H9 (cell line): ENCODE measurements around the gene CDH13. TPM values are rescaled to one million over a fixed set of nuclear protein-coding genes. Genes with fewer than 3 reads are reported as not detected.

Source experiments
- DNase-seq: peaks from one replicate; pipeline ENCODE4 v3.0.0-alpha.2; 2017
- H2AFZ ChIP-seq: one replicate; pipeline ENCODE4 v1.6.1; 2013; ENCODE audit warnings: mild to moderate bottlenecking, low read length, control low read depth, moderate library complexity
- H2AK5ac ChIP-seq: 2 replicates; pipeline ENCODE4 v1.6.1; 2013; ENCODE audit warnings: low read length, control low read depth, mixed read lengths; ENCODE audit not compliant: insufficient read length
- H2BK120ac ChIP-seq: one replicate; pipeline ENCODE4 v1.6.1; 2013; ENCODE audit warnings: low read depth, mild to moderate bottlenecking, low read length, control low read depth, inconsistent platforms; ENCODE audit not compliant: poor library complexity, severe bottlenecking
- H2BK12ac ChIP-seq: 2 replicates; pipeline ENCODE4 v1.6.1; 2013; ENCODE audit warnings: low read length, control low read depth, mixed read lengths, low read depth; ENCODE audit not compliant: insufficient read length
- H2BK15ac ChIP-seq: 2 replicates; pipeline ENCODE4 v1.6.1; 2013; ENCODE audit warnings: low read depth, low read length, control low read depth
- H2BK20ac ChIP-seq: one replicate; pipeline ENCODE4 v1.6.1; 2013; ENCODE audit warnings: low read depth, mild to moderate bottlenecking, low read length, control low read depth, inconsistent platforms; ENCODE audit not compliant: poor library complexity, severe bottlenecking
- H2BK5ac ChIP-seq: 2 replicates; pipeline ENCODE4 v1.6.1; 2013; ENCODE audit warnings: low read length, control low read depth, mixed read lengths; ENCODE audit not compliant: insufficient read length
- H3K14ac ChIP-seq: 2 replicates; pipeline ENCODE4 v1.6.1; 2013; ENCODE audit warnings: low read length, control low read depth; ENCODE audit not compliant: insufficient read depth
- H3K18ac ChIP-seq: 2 replicates; pipeline ENCODE4 v1.6.1; 2013; ENCODE audit warnings: low read depth, mild to moderate bottlenecking, mixed read lengths, low read length, control low read depth; ENCODE audit not compliant: insufficient read length
- H3K23ac ChIP-seq: 2 replicates; pipeline ENCODE4 v1.6.1; 2013; ENCODE audit warnings: low read length, control low read depth, mixed read lengths, low read depth; ENCODE audit not compliant: insufficient read length
- H3K23me2 ChIP-seq: 2 replicates; pipeline ENCODE4 v1.6.1; 2013; ENCODE audit warnings: low read depth, mild to moderate bottlenecking, mixed read lengths, low read length, control low read depth; ENCODE audit not compliant: insufficient read length, poor library complexity, severe bottlenecking
- H3K27ac ChIP-seq: 2 replicates; pipeline ENCODE4 v1.5.1; 2013; ENCODE audit warnings: low read length, control low read depth, mixed read lengths, low read depth; ENCODE audit not compliant: insufficient read length
- H3K27me3 ChIP-seq: 2 replicates; pipeline ENCODE4 v1.6.1; 2013; ENCODE audit warnings: low read length, control low read depth, inconsistent platforms; ENCODE audit not compliant: insufficient read depth
- H3K4ac ChIP-seq: 2 replicates; pipeline ENCODE4 v1.6.1; 2013; ENCODE audit warnings: low read depth, mild to moderate bottlenecking, control low read depth, inconsistent platforms, low read length, moderate library complexity
- H3K4me1 ChIP-seq: 2 replicates; pipeline ENCODE4 v1.6.1; 2013; ENCODE audit warnings: low read length, control low read depth, inconsistent platforms; ENCODE audit not compliant: insufficient read depth
- H3K4me2 ChIP-seq: 2 replicates; pipeline ENCODE4 v1.6.1; 2013; ENCODE audit warnings: low read length, control low read depth, mixed read lengths; ENCODE audit not compliant: insufficient read length, insufficient read depth
- H3K56ac ChIP-seq: 2 replicates; pipeline ENCODE4 v1.6.1; 2013; ENCODE audit warnings: low read depth, mild to moderate bottlenecking, mixed read lengths, low read length, control low read depth; ENCODE audit not compliant: insufficient read length
- H3K79me1 ChIP-seq: 2 replicates; pipeline ENCODE4 v1.6.1; 2013; ENCODE audit warnings: low read depth, mild to moderate bottlenecking, moderate library complexity, low read length, control low read depth, inconsistent platforms; ENCODE audit not compliant: insufficient read depth, poor library complexity, severe bottlenecking
- H3K79me2 ChIP-seq: 2 replicates; pipeline ENCODE4 v1.6.1; 2013; ENCODE audit warnings: low read length, control low read depth, inconsistent platforms; ENCODE audit not compliant: insufficient read depth
- H3K9ac ChIP-seq: 2 replicates; pipeline ENCODE4 v1.6.1; 2013; ENCODE audit warnings: low read length, control low read depth, mixed read lengths; ENCODE audit not compliant: insufficient read length; ENCODE audit errors: extremely low read depth
- H3K9me3 ChIP-seq: one replicate; pipeline ENCODE4 v1.6.1; 2013; ENCODE audit warnings: low read depth, low read length, inconsistent platforms; ENCODE audit not compliant: control insufficient read depth
- H3T11ph ChIP-seq: one replicate; pipeline ENCODE4 v1.6.1; 2013; ENCODE audit warnings: mild to moderate bottlenecking, low read length, control low read depth, inconsistent platforms
- H4K20me1 ChIP-seq: one replicate; pipeline ENCODE4 v1.6.1; 2013; ENCODE audit not compliant: control insufficient read depth, insufficient read length, insufficient read depth
- H4K5ac ChIP-seq: 2 replicates; pipeline ENCODE4 v1.6.1; 2013; ENCODE audit warnings: low read depth, mild to moderate bottlenecking, mixed read lengths, low read length, control low read depth; ENCODE audit not compliant: insufficient read length
- H4K8ac ChIP-seq: replicated peaks from 2 replicates; pipeline ENCODE4 v1.6.1; 2013; ENCODE audit warnings: low read length, control low read depth, mixed read lengths, low read depth; ENCODE audit not compliant: insufficient read length
- H4K91ac ChIP-seq: 2 replicates; pipeline ENCODE4 v1.6.1; 2013; ENCODE audit warnings: low read depth, mild to moderate bottlenecking, moderate library complexity, mixed read lengths, low read length, control low read depth; ENCODE audit not compliant: insufficient read length
- H3K27ac Mint-ChIP-seq, 3 experiments: 2 replicates in 2 of 3; 3 replicates in 1 of 3; pipeline ENCODE4 v1.8.0; 2020 to 2021; ENCODE audit warnings: mixed read lengths in 3 of 3, mild to moderate bottlenecking in 1 of 3, moderate library complexity in 1 of 3
- H3K27me3 Mint-ChIP-seq: 2 replicates; pipeline ENCODE4 v1.8.0; 2021; ENCODE audit warnings: low read depth, mild to moderate bottlenecking, moderate library complexity, mixed read lengths
- H3K36me3 Mint-ChIP-seq, 3 experiments: 2 replicates in 2 of 3; 3 replicates in 1 of 3; pipeline ENCODE4 v1.8.0; 2020 to 2021; ENCODE audit warnings: low read depth in 3 of 3, mixed read lengths in 3 of 3; ENCODE audit not compliant: insufficient read depth in 1 of 3
- H3K4me1 Mint-ChIP-seq, 2 experiments: 2 replicates each; pipeline ENCODE4 v1.8.0; 2020; ENCODE audit warnings: mixed read lengths in 2 of 2
- H3K4me3 Mint-ChIP-seq, 2 experiments: 2 replicates in 1 of 2; 3 replicates in 1 of 2; pipeline ENCODE4 v1.8.0; 2020 to 2021; ENCODE audit warnings: mild to moderate bottlenecking in 2 of 2, mixed read lengths in 2 of 2, moderate library complexity in 1 of 2
- H3K9me3 Mint-ChIP-seq, 2 experiments: 2 replicates in 1 of 2; 3 replicates in 1 of 2; pipeline ENCODE4 v1.8.0; 2020; ENCODE audit warnings: mild to moderate bottlenecking in 2 of 2, mixed read lengths in 2 of 2, moderate library complexity in 1 of 2
- WGBS: extraction: QIAGEN DNeasy Blood & Tissue Kit; methylation state at CpG from one replicate; pipeline ENCODE4 v1.1.7; 2013; ENCODE audit warnings: missing lambda C conversion rate, low lambda C conversion rate, mixed read lengths; ENCODE audit not compliant: insufficient read length; ENCODE audit errors: extremely low coverage; 5-methylcytosine and 5-hydroxymethylcytosine counted together
- total RNA-seq: library from RNA; stranded (reverse); gene quantifications from 2 replicates; pipeline ENCODE4 v1.2.1, GENCODE V29; 2021
- TF ChIP-seq, protein P1 (sequence below): fragments of 200-600 bp; sonication (generic); conservative IDR thresholded peaks from 3 replicates; pipeline ENCODE4 v1.8.0; 2021; ENCODE audit warnings: antibody characterized with exemption, mild to moderate bottlenecking

The CDH13 gene
- total RNA-seq, 1 experiment from 2014 or later, result 1.5 TPM

- TF ChIP-seq, protein P1, sequence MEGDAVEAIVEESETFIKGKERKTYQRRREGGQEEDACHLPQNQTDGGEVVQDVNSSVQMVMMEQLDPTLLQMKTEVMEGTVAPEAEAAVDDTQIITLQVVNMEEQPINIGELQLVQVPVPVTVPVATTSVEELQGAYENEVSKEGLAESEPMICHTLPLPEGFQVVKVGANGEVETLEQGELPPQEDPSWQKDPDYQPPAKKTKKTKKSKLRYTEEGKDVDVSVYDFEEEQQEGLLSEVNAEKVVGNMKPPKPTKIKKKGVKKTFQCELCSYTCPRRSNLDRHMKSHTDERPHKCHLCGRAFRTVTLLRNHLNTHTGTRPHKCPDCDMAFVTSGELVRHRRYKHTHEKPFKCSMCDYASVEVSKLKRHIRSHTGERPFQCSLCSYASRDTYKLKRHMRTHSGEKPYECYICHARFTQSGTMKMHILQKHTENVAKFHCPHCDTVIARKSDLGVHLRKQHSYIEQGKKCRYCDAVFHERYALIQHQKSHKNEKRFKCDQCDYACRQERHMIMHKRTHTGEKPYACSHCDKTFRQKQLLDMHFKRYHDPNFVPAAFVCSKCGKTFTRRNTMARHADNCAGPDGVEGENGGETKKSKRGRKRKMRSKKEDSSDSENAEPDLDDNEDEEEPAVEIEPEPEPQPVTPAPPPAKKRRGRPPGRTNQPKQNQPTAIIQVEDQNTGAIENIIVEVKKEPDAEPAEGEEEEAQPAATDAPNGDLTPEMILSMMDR, result no peak
- no peak overlapping the region for H3K23ac ChIP-seq
- H3T11ph ChIP-seq, result no peak overlapping the region
- no peak overlapping the region for H2BK20ac ChIP-seq
- no peak overlapping the region for H3K4me2 ChIP-seq
- H3K9ac ChIP-seq, result no peak overlapping the region
- no peak overlapping the region for H2BK120ac ChIP-seq
- DNase-seq, result no peak
- no peaks in the 10 kb centered on the region for H3K4me1 ChIP-seq
- H2BK12ac ChIP-seq, result no peak overlapping the region
- H4K8ac ChIP-seq, result no peak overlapping the region
- no peak overlapping the region for H3K27ac ChIP-seq
- no peak overlapping the region for H3K18ac ChIP-seq
- H3K79me2 ChIP-seq, result no peaks in the 10 kb centered on the region
- H3K27me3 ChIP-seq, result no peaks in the 10 kb centered on the region
- no peaks in the 10 kb centered on the region for H4K20me1 ChIP-seq
- Mint-ChIP-seq H3K27me3 (peaks cover 2% of the 10 kb centered on the region; the same call in 1 of the 2 replicates), H3K9me3 (no peaks in the 10 kb centered on the region), H3K36me3 (no peaks in the 10 kb centered on the region), H3K27ac (no peak overlapping the region), H3K4me3 (no peak overlapping the region), H3K4me1 (peaks cover 3% of the 10 kb centered on the region in 2 experiments; a peak in 2 of 4 replicates)
- H3K9me3 ChIP-seq, result no peaks in the 10 kb centered on the region
- no peak overlapping the region for H2AK5ac ChIP-seq
- no peak overlapping the region for H3K14ac ChIP-seq
- H2BK15ac ChIP-seq, result no peak overlapping the region
- H2BK5ac ChIP-seq, result no peak overlapping the region
- no peak overlapping the region for H4K5ac ChIP-seq
- no peak overlapping the region for H3K56ac ChIP-seq
- H4K91ac ChIP-seq, result no peak overlapping the region
- no CpG with 5 or more reads among the region's 2 CpGs for WGBS
- H2AFZ ChIP-seq, result no peak overlapping the region
- no peaks in the 10 kb centered on the region for H3K23me2 ChIP-seq
- no peaks in the 10 kb centered on the region for H3K79me1 ChIP-seq
- H3K4ac ChIP-seq, result no peak overlapping the region
Measured at GRCh38 chr16:83723901-83724300, 1097.1 kb downstream of the CDH13 start.
